ES-I3 (cell line): ENCODE data around the gene SPAM1.

ENCODE experiments used
- H3K36me3 ChIP-seq: 2 replicates; pipeline ENCODE4 v1.6.1; 2013; ENCODE audit warnings: mild to moderate bottlenecking, low read length, control low read depth, moderate library complexity; ENCODE audit not compliant: insufficient read depth
- H3K4me1 ChIP-seq: 2 replicates; pipeline ENCODE4 v1.6.1; 2013; ENCODE audit warnings: mild to moderate bottlenecking, control low read depth, low read length; ENCODE audit not compliant: insufficient read depth
- H3K9ac ChIP-seq: 2 replicates; pipeline ENCODE4 v1.6.1; 2013; ENCODE audit warnings: low read depth, mild to moderate bottlenecking, low read length, moderate library complexity
- H3K9me3 ChIP-seq: 2 replicates; pipeline ENCODE4 v1.6.1; 2013; ENCODE audit warnings: mild to moderate bottlenecking, low read length, moderate library complexity; ENCODE audit not compliant: control insufficient read depth, insufficient read depth

Gene SPAM1

DNA sequence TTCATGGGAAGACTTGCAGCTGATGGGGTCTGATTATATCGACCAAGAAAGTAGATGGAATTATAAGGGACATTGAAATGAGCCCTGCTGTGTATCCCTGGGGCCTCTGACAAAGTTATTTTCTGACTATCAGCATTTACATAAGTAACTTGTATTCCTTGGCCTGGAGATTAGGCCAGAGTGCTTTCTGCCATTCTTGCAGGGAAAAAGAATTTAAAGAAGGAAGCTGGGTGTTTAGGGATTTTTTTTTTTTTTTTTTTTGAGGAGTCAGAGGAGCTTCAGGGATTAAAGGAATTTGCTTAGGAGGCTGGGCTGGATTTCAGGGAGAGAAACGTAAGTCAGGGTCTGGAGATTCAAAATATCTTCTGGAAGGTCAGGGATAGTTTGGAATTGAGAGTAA, 4.6 kb downstream of the SPAM1 start:
- Histone ChIP-seq H3K9me3 (no peaks in the 10 kb centered on the region; the same call in 1 of the 2 replicates), H3K4me1 (peaks cover 10% of the 10 kb centered on the region; the same call in 1 of the 2 replicates), H3K9ac (no peak overlapping the region), H3K36me3 (no peaks in the 10 kb centered on the region)

DNA sequence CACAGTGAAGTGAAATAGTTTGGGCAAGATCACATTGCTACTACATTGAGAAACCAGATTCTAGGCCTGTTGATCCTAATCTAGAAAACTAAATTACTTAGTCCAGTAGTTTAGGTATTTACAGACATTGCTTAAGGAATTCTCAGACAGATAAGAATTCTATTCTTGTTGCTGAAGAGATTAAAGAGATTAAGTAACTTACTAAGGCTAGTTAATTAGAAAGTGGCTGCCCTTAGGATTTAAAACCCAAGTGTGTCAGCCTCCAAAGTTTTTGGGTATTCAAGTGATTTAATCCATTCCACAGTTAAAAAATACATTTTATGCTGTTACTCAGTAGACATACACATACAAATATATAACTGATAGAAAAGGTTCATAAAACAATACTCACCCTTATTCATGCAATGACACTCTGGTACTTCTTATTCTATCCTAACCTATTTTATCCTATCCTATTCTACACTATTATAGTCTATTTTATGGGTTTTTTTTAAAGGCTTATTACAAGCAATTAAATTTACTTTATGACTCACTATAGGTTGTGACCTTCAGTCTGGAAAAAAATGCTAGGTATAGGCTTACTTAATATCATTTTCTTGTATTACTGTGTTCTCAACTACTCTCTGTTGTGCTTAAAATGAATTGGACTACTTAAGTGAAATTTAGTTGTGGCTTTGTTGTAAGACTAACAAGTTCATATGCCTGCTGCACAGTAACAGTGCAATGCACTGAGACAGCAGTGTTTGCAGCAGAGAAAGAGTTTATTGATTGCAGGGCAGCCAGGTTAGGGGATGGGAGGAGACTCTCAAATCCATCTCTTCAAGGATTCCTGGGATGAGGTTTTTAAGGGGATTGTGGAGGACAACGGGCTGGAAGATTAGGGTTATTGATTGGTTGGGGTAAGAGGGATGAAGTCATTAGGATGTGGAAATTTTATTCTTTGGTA, 10.7 kb downstream of the SPAM1 start:
- Histone ChIP-seq H3K36me3 (no peaks in the 10 kb centered on the region), H3K9me3 (no peaks in the 10 kb centered on the region; the same call in none of the 2 replicates), H3K4me1 (no peaks in the 10 kb centered on the region; the same call in 1 of the 2 replicates), H3K9ac (no peak overlapping the region)

DNA sequence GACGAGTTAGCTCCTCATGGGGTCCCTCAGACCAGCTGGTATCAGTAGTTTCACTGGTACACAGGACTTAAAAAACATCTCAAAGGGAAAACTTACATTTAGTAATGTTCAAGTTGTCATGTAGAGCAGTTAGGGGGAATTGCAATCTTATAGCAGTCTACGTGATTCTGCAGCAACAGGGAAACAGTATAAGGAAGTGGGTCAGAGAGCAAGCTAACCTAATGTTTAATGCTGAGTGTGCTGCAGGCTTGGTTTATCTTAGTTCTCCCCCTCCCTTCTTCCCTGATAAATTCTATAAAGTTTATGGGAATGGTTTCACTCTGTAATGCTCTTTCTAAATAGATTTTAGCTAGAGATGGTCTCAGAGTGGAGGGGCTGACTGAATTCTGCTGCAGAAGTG, 11.3 kb downstream of the SPAM1 start:
- peaks cover 5% of the 10 kb centered on the region for H3K4me1 ChIP-seq
- H3K36me3 ChIP-seq, result no peaks in the 10 kb centered on the region
- H3K9me3 ChIP-seq, result no peaks in the 10 kb centered on the region; the same call in none of the 2 replicates
- no peak overlapping the region for H3K9ac ChIP-seq

DNA sequence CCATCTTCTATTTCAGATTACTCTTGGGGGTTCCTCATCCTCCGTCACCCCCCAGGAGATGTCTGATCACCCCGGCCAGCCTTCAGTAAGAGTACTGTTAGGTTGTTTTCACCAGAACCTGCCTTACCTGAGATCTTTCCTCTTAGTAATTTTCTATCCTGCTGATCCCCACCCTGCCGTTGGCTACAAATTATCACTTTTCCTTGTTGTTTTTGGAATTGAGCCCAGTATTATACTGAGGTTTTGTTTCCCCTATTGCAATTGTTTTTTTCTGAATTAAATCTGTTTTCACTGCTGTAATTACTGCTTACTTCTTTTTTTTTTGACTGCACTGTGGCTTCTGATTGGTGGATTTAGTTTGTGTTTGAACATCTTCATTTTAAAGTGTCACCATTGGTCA, 14.7 kb downstream of the SPAM1 start:
- peaks cover 28% of the 10 kb centered on the region for H3K4me1 ChIP-seq
- no peaks in the 10 kb centered on the region; the same call in 1 of the 2 replicates for H3K9me3 ChIP-seq
- H3K9ac ChIP-seq, result no peak overlapping the region

DNA sequence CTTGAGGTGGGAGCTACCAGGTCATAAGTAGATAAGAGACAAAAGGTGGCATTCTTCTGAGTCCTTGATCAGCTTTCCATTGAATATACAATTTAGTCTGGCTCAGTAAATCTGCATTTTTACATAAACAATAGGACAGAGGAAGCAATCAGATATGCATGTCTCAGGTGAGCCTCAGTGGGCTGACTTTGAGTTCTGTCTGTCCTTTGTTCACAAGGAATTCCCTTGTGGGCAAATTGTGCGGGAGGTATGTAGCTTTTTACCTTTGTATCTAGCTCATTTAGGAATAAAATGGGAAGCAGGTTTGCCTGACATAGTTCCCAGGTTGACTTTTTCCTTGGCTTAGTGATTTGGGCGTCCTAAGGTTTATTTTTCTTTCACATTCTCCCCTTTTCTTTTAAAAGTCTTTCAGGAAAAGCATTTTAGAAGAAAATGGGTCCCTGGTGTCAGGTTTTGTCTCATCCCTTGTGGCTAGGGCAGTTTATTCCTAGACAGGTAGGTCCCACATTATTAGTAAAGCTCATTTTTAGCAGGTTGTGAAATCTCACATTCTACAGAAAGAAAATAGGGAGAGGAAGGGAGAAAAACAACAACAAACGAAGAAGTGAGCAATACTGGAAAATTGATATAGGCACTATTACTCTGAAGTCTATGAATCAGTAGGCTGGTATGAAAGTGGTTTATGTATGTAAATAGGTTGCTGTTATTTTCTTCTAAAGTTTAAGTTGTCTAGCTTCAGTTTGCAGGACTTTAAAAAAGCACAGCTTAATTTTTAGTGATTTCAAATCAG, 16.5 kb downstream of the SPAM1 start:
- peaks cover 42% of the 10 kb centered on the region for H3K4me1 ChIP-seq
- H3K9me3 ChIP-seq, result no peaks in the 10 kb centered on the region
- H3K36me3 ChIP-seq, result no peaks in the 10 kb centered on the region
- no peak overlapping the region for H3K9ac ChIP-seq

More for the DNA sequence above, 14.7 kb downstream of the SPAM1 start:
- no peaks in the 10 kb centered on the region for H3K36me3 ChIP-seq

DNA sequence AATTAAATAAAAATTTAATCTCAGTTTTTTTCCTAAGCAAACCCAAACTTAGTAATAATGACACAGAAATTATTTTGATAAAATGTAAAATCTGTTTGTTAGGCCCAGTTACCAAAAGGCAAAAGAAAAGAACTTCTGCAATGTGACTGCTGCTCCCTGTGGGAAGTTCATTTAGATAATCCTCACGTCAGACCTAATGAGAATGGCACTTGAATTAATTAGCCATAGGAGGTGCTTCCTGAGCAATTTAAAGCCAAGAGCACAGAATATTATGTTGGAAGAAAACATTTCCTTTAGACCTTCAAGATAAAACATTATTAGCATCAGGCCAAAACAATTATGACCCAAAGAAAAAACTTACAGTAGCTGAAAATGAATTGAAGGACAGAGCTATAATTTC, 19.4 kb downstream of the SPAM1 start:
- H3K9ac ChIP-seq, result no peak overlapping the region

DNA sequence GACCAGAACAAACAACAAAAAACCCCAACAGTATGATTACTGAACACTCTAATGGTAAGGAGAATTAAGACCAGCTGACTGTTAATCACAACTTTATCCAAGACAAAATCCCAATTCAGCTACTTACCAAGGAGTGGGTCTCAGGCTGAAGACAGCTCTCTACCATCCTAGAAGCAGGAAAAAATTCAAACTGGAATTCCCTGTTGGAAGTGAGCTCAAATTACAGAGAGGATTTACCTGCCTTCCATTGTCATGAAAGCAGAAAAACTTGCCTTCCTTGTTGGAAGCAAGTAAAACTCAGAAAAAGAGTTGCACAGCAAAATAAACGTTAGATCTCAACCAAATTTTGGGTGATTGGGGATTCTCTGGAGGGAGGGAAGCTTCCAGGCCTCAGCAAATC, 20.9 kb downstream of the SPAM1 start:
- Histone ChIP-seq H3K9ac (no peak overlapping the region), H3K4me1 (peaks cover 43% of the 10 kb centered on the region), H3K36me3 (no peaks in the 10 kb centered on the region), H3K9me3 (no peaks in the 10 kb centered on the region)

More for the DNA sequence above, 19.4 kb downstream of the SPAM1 start:
- Histone ChIP-seq H3K36me3 (no peaks in the 10 kb centered on the region), H3K9me3 (no peaks in the 10 kb centered on the region), H3K4me1 (peaks cover 43% of the 10 kb centered on the region)

DNA sequence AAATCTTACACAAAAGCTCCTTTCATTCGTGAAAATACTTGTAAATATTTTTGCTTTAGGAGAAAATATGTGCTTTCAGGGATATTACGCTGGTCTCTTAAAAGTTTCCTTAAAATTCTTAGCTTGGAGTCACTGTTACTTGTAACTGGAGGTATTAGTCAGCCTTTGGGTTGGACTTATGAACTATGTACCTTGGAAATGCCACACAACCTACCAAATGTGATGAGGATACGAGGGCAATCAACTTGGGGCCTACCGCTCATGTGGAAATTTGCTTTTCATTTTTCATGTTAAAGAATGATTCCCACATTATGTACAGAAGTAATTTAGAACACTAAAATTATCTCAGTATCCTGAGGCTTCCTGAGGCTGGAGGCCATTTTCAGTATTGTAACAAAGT, 23.1 kb downstream of the SPAM1 start:
- Histone ChIP-seq H3K4me1 (peaks cover 23% of the 10 kb centered on the region), H3K9ac (no peak overlapping the region), H3K9me3 (no peaks in the 10 kb centered on the region), H3K36me3 (no peaks in the 10 kb centered on the region)

DNA sequence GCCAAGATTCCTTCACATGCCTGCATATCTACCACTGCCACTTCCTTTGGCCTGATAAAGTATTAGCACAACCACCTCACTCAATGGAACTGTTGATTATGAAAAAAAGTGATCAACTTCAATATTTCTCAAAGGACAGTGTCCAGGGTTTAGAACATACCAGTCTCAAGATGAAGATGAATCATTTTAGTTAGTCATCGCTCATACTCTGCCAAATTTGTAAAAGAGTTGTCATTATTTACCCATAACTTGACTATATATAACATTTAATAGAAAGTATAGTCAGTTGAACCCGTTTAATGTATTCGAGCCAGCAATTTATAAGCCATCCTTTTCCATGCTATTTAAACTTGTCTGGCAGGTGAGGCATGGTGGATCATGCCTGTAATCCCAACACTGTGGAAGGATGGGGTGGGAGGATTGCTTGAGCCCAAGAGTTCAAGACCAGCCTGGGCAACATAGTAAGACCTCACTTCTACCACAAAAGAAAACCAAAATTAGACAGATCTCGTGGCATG, 33.2 kb downstream of the SPAM1 start:
- Histone ChIP-seq H3K4me1 (0 out of 2 replicates have a peak, but pooled peaks cover 2% of the 10 kb centered on the region), H3K9ac (no peak overlapping the region), H3K9me3 (no peaks in the 10 kb centered on the region), H3K36me3 (no peaks in the 10 kb centered on the region)

DNA sequence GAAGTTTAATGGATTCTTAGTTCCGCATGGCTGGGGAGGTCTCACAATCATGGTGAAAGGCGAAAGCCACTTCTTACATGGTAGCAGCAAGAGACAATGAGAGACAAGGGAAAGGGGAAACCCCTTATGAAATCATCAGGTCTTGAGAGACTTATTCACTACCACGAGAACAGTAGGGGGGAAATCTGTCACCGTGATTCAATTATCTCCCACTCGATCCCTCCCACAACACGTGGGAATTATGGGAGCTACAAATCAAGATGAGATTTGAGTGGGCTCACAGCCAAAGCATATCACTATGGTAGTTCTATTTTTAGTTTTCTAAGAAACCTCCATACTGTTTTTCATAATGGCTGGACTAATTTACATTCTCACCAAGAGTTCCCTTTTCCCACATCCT, 36.7 kb downstream of the SPAM1 start:
- Histone ChIP-seq H3K9ac (no peak overlapping the region), H3K36me3 (no peaks in the 10 kb centered on the region), H3K4me1 (0 out of 2 replicates have a peak, but pooled peaks cover 2% of the 10 kb centered on the region), H3K9me3 (no peaks in the 10 kb centered on the region)

DNA sequence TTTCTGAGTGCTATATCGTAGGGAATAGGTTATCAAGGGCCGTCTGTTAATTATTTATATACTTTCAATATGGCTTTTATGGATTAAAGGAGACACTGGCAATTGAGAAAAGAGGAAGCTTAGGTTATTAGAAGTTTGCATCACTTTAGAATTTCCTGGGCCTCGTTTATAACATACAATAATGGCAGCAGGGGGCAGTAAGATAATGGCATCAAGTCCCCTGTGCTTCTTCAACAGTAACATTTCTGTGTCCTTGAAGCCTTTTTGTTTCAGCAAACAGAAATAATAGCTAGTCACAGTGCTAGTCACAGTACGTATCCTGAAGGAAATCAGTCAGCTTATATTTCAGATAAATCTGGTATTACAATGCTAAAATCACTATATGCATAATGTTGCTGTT, 41.9 kb downstream of the SPAM1 start:
- Histone ChIP-seq H3K9ac (no peak overlapping the region), H3K4me1 (0 out of 2 replicates have a peak, but pooled peaks cover under 1% of the 10 kb centered on the region), H3K9me3 (no peaks in the 10 kb centered on the region), H3K36me3 (no peaks in the 10 kb centered on the region)

DNA sequence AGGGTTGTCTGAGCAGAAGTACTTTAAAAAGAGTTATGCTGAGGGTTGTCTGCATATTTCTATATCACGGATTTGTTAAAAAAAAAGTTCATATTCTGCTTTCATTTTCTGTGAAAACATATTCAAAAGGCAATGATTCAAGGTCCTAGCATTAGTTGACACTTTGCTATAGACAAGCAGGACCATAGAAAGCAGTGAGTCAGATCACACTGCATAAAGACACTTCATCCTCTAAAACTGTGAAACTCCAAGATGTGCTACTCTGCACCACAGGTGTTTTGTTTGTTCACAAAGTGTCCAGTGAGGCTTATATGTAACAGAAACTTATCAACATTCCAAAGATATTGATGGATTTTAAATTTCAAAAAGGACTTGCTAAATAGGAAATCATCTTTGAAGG, 47.0 kb downstream of the SPAM1 start:
- no peak overlapping the region for H3K9ac ChIP-seq

DNA sequence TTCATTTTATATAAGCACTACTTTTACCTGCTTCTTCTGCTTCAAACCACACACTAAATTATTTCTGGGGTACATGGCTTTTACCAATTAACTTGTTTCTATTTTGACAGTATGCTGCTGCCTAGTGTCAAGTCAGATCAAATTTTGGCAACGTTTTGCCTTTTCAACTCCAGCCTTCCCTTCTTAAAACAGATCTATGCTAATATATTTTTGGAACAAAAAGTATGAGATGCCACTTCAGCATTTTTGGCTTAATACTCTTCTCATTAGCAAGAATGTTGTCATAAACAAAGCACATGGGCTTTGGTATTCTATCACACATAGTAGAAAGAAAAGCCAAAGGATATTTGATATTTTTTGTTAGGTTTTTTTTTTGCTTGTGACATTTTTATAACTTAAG, 47.8 kb downstream of the SPAM1 start:
- no peaks in the 10 kb centered on the region for H3K9me3 ChIP-seq
- no peaks in the 10 kb centered on the region for H3K36me3 ChIP-seq
- H3K4me1 ChIP-seq, result peaks cover 9% of the 10 kb centered on the region; the same call in 1 of the 2 replicates
- H3K9ac ChIP-seq, result no peak overlapping the region

More for the DNA sequence above, 47.0 kb downstream of the SPAM1 start:
- Histone ChIP-seq H3K9me3 (no peaks in the 10 kb centered on the region), H3K4me1 (peaks cover 9% of the 10 kb centered on the region; the same call in 1 of the 2 replicates), H3K36me3 (no peaks in the 10 kb centered on the region)

DNA sequence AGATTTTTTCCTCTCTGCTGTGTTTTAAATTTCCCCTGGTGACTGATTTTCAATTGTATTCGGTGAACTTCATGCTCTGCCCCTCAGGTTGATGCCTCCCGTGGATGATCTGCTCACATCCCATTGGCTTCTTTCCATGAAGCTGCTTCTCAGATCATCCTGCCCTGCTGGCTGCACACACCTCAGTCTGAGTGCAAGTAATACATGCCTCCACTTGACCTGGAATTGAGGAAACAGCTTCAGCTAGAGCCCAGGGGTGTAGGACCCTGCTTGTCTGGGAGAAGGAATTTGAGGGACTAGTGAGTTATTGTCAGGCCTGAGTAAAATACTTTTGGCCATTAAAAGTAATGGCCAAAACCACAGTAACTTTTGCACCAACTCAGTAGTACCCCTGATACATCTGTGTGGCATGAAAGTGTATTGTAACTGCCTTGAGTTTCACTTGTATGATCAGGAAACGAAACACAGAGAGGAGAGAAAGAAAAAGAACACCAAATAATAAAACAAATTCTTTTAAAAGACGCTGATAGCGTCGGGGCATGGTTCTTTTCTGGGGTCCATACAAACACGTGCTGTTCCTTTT, 49.4 kb downstream of the SPAM1 start:
- Histone ChIP-seq H3K36me3 (no peaks in the 10 kb centered on the region), H3K4me1 (peaks cover 9% of the 10 kb centered on the region; the same call in 1 of the 2 replicates), H3K9ac (no peak overlapping the region), H3K9me3 (no peaks in the 10 kb centered on the region)
